HepG2 (cell line): ENCODE measurements around the gene PSMC5. TPM values are rescaled to one million over a fixed set of nuclear protein-coding genes. Genes with fewer than 3 reads are reported as not detected.
A peak's percentile ranks its signal among the peaks of the same experiment; 100 is the strongest.

ENCODE experiments used
- ESRRA ChIP-seq: sonication (generic); formaldehyde crosslinking; IDR thresholded peaks from 2 replicates; pipeline ENCODE4 v1.5.1; 2020; ENCODE audit warnings: mild to moderate bottlenecking, low read depth, missing genetic modification reagents
- FOXM1 ChIP-seq: sonication (generic); formaldehyde crosslinking; IDR thresholded peaks from 2 replicates; pipeline ENCODE4 v1.5.0; 2020; ENCODE audit warnings: missing genetic modification reagents
- GLMP ChIP-seq: sonication (generic); formaldehyde crosslinking; IDR thresholded peaks from 2 replicates; pipeline ENCODE4 v1.9.0; 2021; ENCODE audit warnings: missing genetic modification reagents, mild to moderate bottlenecking, borderline replicate concordance
- KDM6A ChIP-seq: IDR thresholded peaks from 2 replicates; pipeline ENCODE4 v1.6.1; 2016; ENCODE audit warnings: low read depth
- NFE2L1 ChIP-seq: sonication (generic); formaldehyde crosslinking; IDR thresholded peaks from 2 replicates; pipeline ENCODE4 v1.4.0; 2020; ENCODE audit warnings: missing genetic modification reagents, mild to moderate bottlenecking, borderline replicate concordance
- SSRP1 ChIP-seq: IDR thresholded peaks from 2 replicates; pipeline ENCODE4 v1.6.1; 2016; ENCODE audit warnings: control low read depth
- THAP8 ChIP-seq: sonication (generic); formaldehyde crosslinking; IDR thresholded peaks from 2 replicates; pipeline ENCODE4 v1.5.1; 2020; ENCODE audit warnings: missing genetic modification reagents, mild to moderate bottlenecking, borderline replicate concordance
- ZMYM2 ChIP-seq: sonication (generic); formaldehyde crosslinking; IDR thresholded peaks from 2 replicates; pipeline ENCODE4 v1.8.0; 2022; ENCODE audit warnings: mild to moderate bottlenecking, missing genetic modification reagents
- ZNF484 ChIP-seq: sonication (generic); formaldehyde crosslinking; IDR thresholded peaks from 2 replicates; pipeline ENCODE4 v1.5.1; 2020; ENCODE audit warnings: mild to moderate bottlenecking, low read depth, missing genetic modification reagents, borderline replicate concordance
- ZNF546 ChIP-seq: sonication (generic); formaldehyde crosslinking; conservative IDR thresholded peaks from 2 replicates; pipeline ENCODE4 v1.8.1; 2023; ENCODE audit warnings: mild to moderate bottlenecking, missing genetic modification reagents
- ZNF788 ChIP-seq: sonication (generic); formaldehyde crosslinking; IDR thresholded peaks from 2 replicates; pipeline ENCODE4 v1.5.0; 2020; ENCODE audit warnings: mild to moderate bottlenecking, missing genetic modification reagents, borderline replicate concordance
- ZNF879 ChIP-seq: sonication (generic); formaldehyde crosslinking; IDR thresholded peaks from 2 replicates; pipeline ENCODE4 v1.8.1; 2023; ENCODE audit warnings: missing genetic modification reagents
- polyA plus RNA-seq, 8 experiments: library from polyadenylated mRNA; depleted of rRNA in 3 of 8; stranded (reverse) in 7 of 8; unstranded in 1 of 8; fragments of >200 nt; fragmentation: Illumina TruSeq in 4 of 8; extraction: Trizol in 4 of 8; gene quantifications; 2 replicates each; pipeline versions ENCODE4 v1.2.1 to v1.2.3, GENCODE V29; 2011 to 2016; ENCODE audit warnings: low read depth in 4 of 8, missing spikeins in 1 of 8, mixed read lengths in 1 of 8; ENCODE audit not compliant: insufficient read depth in 1 of 8
- total RNA-seq, 5 experiments: library from RNA; depleted of rRNA; stranded (reverse); fragments of >200 nt; fragmentation: Illumina TruSeq; extraction: Trizol; gene quantifications; 2 replicates each; pipeline ENCODE4 v1.2.3, GENCODE V29; 2016; ENCODE audit warnings: low read depth in 1 of 5
- TF ChIP-seq, protein P1 (sequence below): sonication (generic); formaldehyde crosslinking; IDR thresholded peaks from 2 replicates; pipeline ENCODE4 v1.4.0; 2020; ENCODE audit warnings: missing genetic modification reagents, borderline replicate concordance
- TF ChIP-seq, protein P2 (sequence below): sonication (generic); formaldehyde crosslinking; IDR thresholded peaks from 2 replicates; pipeline ENCODE4 v1.8.1; 2023; ENCODE audit warnings: mild to moderate bottlenecking, missing genetic modification reagents
- TF ChIP-seq, protein P3 (sequence below): sonication (generic); formaldehyde crosslinking; IDR thresholded peaks from 2 replicates; pipeline ENCODE4 v1.4.0; 2020; ENCODE audit warnings: missing genetic modification reagents, borderline replicate concordance

PSMC5 gene
- total and polyA plus RNA-seq, 2 of the 13 experiments (the other 11 are each of a cell fraction or from before 2014, with no cell fraction given) = 35.3 to 128 TPM

GRCh38 chr17:63827002-63827800, at the start of gene PSMC5, which contains the start of gene FTSJ3 (continued):
- no peak; the same call in 1 of the 2 replicates for TF ChIP-seq ZNF484 (CRISPR knock-in tag)
- peak; percentile 73; the same call in 1 of the 2 replicates for TF ChIP-seq ZNF546 (CRISPR knock-in tag)
- no peak for TF ChIP-seq ZMYM2 (CRISPR knock-in tag)
- peak; percentile 72; the same call in 1 of the 2 replicates for TF ChIP-seq ZNF788
- TF ChIP-seq, protein P1, sequence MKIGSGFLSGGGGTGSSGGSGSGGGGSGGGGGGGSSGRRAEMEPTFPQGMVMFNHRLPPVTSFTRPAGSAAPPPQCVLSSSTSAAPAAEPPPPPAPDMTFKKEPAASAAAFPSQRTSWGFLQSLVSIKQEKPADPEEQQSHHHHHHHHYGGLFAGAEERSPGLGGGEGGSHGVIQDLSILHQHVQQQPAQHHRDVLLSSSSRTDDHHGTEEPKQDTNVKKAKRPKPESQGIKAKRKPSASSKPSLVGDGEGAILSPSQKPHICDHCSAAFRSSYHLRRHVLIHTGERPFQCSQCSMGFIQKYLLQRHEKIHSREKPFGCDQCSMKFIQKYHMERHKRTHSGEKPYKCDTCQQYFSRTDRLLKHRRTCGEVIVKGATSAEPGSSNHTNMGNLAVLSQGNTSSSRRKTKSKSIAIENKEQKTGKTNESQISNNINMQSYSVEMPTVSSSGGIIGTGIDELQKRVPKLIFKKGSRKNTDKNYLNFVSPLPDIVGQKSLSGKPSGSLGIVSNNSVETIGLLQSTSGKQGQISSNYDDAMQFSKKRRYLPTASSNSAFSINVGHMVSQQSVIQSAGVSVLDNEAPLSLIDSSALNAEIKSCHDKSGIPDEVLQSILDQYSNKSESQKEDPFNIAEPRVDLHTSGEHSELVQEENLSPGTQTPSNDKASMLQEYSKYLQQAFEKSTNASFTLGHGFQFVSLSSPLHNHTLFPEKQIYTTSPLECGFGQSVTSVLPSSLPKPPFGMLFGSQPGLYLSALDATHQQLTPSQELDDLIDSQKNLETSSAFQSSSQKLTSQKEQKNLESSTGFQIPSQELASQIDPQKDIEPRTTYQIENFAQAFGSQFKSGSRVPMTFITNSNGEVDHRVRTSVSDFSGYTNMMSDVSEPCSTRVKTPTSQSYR (CRISPR knock-in tag) = no peak
- no peak; the same call in 1 of the 2 replicates for TF ChIP-seq THAP8
- no peak for TF ChIP-seq FOXM1 (CRISPR knock-in tag)
- TF ChIP-seq, protein P2, sequence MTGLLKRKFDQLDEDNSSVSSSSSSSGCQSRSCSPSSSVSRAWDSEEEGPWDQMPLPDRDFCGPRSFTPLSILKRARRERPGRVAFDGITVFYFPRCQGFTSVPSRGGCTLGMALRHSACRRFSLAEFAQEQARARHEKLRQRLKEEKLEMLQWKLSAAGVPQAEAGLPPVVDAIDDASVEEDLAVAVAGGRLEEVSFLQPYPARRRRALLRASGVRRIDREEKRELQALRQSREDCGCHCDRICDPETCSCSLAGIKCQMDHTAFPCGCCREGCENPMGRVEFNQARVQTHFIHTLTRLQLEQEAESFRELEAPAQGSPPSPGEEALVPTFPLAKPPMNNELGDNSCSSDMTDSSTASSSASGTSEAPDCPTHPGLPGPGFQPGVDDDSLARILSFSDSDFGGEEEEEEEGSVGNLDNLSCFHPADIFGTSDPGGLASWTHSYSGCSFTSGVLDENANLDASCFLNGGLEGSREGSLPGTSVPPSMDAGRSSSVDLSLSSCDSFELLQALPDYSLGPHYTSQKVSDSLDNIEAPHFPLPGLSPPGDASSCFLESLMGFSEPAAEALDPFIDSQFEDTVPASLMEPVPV (CRISPR knock-in tag) = peak; percentile 20; the same call in 1 of the 2 replicates
- TF ChIP-seq KDM6A (CRISPR knock-in tag) = peak; percentile 13; the same call in 1 of the 2 replicates
- peak; percentile 96; the same call in 1 of the 2 replicates for TF ChIP-seq NFE2L1 (CRISPR knock-in tag)
- TF ChIP-seq SSRP1 (CRISPR knock-in tag) = no peak
- TF ChIP-seq ZNF879 (CRISPR knock-in tag) = no peak
- TF ChIP-seq GLMP = no peak; the same call in 1 of the 2 replicates
- TF ChIP-seq ESRRA (CRISPR knock-in tag) = peak; percentile 65; the same call in 1 of the 2 replicates
- TF ChIP-seq, protein P3, sequence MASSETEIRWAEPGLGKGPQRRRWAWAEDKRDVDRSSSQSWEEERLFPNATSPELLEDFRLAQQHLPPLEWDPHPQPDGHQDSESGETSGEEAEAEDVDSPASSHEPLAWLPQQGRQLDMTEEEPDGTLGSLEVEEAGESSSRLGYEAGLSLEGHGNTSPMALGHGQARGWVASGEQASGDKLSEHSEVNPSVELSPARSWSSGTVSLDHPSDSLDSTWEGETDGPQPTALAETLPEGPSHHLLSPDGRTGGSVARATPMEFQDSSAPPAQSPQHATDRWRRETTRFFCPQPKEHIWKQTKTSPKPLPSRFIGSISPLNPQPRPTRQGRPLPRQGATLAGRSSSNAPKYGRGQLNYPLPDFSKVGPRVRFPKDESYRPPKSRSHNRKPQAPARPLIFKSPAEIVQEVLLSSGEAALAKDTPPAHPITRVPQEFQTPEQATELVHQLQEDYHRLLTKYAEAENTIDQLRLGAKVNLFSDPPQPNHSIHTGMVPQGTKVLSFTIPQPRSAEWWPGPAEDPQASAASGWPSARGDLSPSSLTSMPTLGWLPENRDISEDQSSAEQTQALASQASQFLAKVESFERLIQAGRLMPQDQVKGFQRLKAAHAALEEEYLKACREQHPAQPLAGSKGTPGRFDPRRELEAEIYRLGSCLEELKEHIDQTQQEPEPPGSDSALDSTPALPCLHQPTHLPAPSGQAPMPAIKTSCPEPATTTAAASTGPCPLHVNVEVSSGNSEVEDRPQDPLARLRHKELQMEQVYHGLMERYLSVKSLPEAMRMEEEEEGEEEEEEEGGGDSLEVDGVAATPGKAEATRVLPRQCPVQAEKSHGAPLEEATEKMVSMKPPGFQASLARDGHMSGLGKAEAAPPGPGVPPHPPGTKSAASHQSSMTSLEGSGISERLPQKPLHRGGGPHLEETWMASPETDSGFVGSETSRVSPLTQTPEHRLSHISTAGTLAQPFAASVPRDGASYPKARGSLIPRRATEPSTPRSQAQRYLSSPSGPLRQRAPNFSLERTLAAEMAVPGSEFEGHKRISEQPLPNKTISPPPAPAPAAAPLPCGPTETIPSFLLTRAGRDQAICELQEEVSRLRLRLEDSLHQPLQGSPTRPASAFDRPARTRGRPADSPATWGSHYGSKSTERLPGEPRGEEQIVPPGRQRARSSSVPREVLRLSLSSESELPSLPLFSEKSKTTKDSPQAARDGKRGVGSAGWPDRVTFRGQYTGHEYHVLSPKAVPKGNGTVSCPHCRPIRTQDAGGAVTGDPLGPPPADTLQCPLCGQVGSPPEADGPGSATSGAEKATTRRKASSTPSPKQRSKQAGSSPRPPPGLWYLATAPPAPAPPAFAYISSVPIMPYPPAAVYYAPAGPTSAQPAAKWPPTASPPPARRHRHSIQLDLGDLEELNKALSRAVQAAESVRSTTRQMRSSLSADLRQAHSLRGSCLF (CRISPR knock-in tag) = no peak; the same call in 1 of the 2 replicates
